Colonic mucosa (tissue), 4 donors: Measurements from ENCODE around the gene FGFR3. TPM values are rescaled to one million over a fixed set of nuclear protein-coding genes. Genes with fewer than 3 reads are reported as not detected.

ENCODE experiments used
- DNase-seq: peaks from one replicate; pipeline ENCODE4 v3.0.0-alpha.2; 2020
- H3K27ac ChIP-seq: fragments of 200-600 bp; one replicate; pipeline ENCODE4 v1.8.0; 2021
- H3K27me3 ChIP-seq: fragments of 200-600 bp; one replicate; pipeline ENCODE4 v1.8.0; 2021
- H3K36me3 ChIP-seq: fragments of 200-600 bp; one replicate; pipeline ENCODE4 v1.8.0; 2021
- H3K4me1 ChIP-seq: fragments of 200-600 bp; one replicate; pipeline ENCODE4 v1.8.0; 2021; ENCODE audit warnings: mild to moderate bottlenecking
- H3K4me3 ChIP-seq: fragments of 200-600 bp; one replicate; pipeline ENCODE4 v1.8.0; 2021
- H3K9ac ChIP-seq, 2 donors: one replicate each; pipeline ENCODE4 v1.7.0; 2013; ENCODE audit warnings: control low read depth in 2 of 2, low read depth in 2 of 2, low read length in 2 of 2
- H3K9me3 ChIP-seq: fragments of 200-600 bp; one replicate; pipeline ENCODE4 v1.8.0; 2021
- CTCF ChIP-seq: fragments of 200-600 bp; IDR thresholded peaks from one replicate; pipeline ENCODE4 v1.8.0; 2022; ENCODE audit warnings: antibody characterized with exemption, mild to moderate bottlenecking
- intact Hi-C: fragments of 100-400 bp; cut with DNase I; formaldehyde crosslinking; loops from one replicate; pipeline ENCODE4 v1.14.1; 2022
- total RNA-seq, 2 donors: library from RNA; stranded (reverse); fragmentation: NEBNext Ultra II Directional in 1 of 2; extraction: Animal tissue kit (Norgen Biotek cat#: 25700) in 1 of 2; gene quantifications; one replicate each; pipeline ENCODE4 v1.2.1, GENCODE V29; 2021
- donor health status: healthy.
- donor health status: DM: no; HTN: no; CAD: no.
- donor health status: DM: no; HTN: no; CAD: no.

The FGFR3 gene
- total RNA-seq, 2 donors from 2014 or later, result 32.3 to 52.9 TPM

- peak within 1 kb of the TSS; percentile 81 for H3K27ac ChIP-seq
- TF ChIP-seq CTCF, result no peak
- no peaks in the 10 kb centered on the region for H3K9me3 ChIP-seq
- peak; percentile 96 for DNase-seq
- H3K27me3 ChIP-seq, result no peaks in the 10 kb centered on the region
- intact Hi-C loops, result loop anchor here (10.0 kb wide), 1 partner anchor 48 kb away; no protein-coding TSS in a partner anchor
- H3K4me3 ChIP-seq, result peak within 1 kb of the TSS; percentile 72
- peaks cover 10% of the 10 kb centered on the region for H3K4me1 ChIP-seq
- H3K9ac ChIP-seq, result peak within 1 kb of the TSS; percentile 92 to 94
- no peaks in the 10 kb centered on the region for H3K36me3 ChIP-seq
Measured at GRCh38 chr4:1856071-1856942, 63.2 kb downstream of the FGFR3 start, which contains the start of gene LETM1. Gene LETM1 (minus strand): TSS chr4:1856156. CDS start chr4:1855950, 206 bp downstream.

GRCh38 chr4:1856943-1857699 lies 64.0 kb downstream of the FGFR3 start:
- H3K9ac ChIP-seq, result peak overlapping the region; percentile 92 to 94
- peak; percentile 69 for DNase-seq
- no peaks in the 10 kb centered on the region for H3K36me3 ChIP-seq
- TF ChIP-seq CTCF, result no peak
- peak overlapping the region; percentile 72 for H3K4me3 ChIP-seq
- no peaks in the 10 kb centered on the region for H3K9me3 ChIP-seq
- intact Hi-C loops, result loop anchor here (10.0 kb wide), 1 partner anchor 48 kb away; no protein-coding TSS in a partner anchor
- H3K4me1 ChIP-seq, result peaks cover 10% of the 10 kb centered on the region
- H3K27me3 ChIP-seq, result no peaks in the 10 kb centered on the region
- peak overlapping the region; percentile 81 for H3K27ac ChIP-seq

- H3K9me3 ChIP-seq, result no peaks in the 10 kb centered on the region
- intact Hi-C loops, result loop anchor here (10.0 kb wide), 1 partner anchor 47 kb away; no protein-coding TSS in a partner anchor
- H3K4me3 ChIP-seq, result no peak overlapping the region
- TF ChIP-seq CTCF, result no peak
- no peak overlapping the region for H3K27ac ChIP-seq
- peaks cover 10% of the 10 kb centered on the region for H3K4me1 ChIP-seq
- no peaks in the 10 kb centered on the region for H3K27me3 ChIP-seq
- DNase-seq, result no peak
- peak overlapping the region in 1 of 2 donors; percentile 92 for H3K9ac ChIP-seq
- no peaks in the 10 kb centered on the region for H3K36me3 ChIP-seq
Measured at GRCh38 chr4:1857931-1858330, 64.8 kb downstream of the FGFR3 start.

Other genes starting within 250 kb of the FGFR3 start
- gene FAM53A, start 109.0 kb upstream of the FGFR3 start, total RNA-seq, result 1 to 10 TPM in 1 of 2 donors, under 1 TPM in 1; 0.86 to 1.5 TPM
- gene SLBP, start 81.0 kb upstream of the FGFR3 start, total RNA-seq, result 10 to 100 TPM; 30.1 to 56.9 TPM
- 10 to 100 TPM; 37.9 to 53.2 TPM for gene TMEM129, start 72.0 kb upstream of the FGFR3 start, total RNA-seq
- gene TACC3, start 71.8 kb upstream of the FGFR3 start, total RNA-seq, result 10 to 100 TPM; 20.6 to 99.7 TPM
- gene LETM1, start 62.9 kb downstream of the FGFR3 start, total RNA-seq, result 100 to 1,000 TPM in 1 of 2 donors, 10 to 100 TPM in 1; 76.2 to 139 TPM
- gene NSD2, start 78.1 kb downstream of the FGFR3 start, total RNA-seq, result 100 to 1,000 TPM in 1 of 2 donors, 10 to 100 TPM in 1; 80.1 to 176 TPM
- gene NELFA, start 215.7 kb downstream of the FGFR3 start, total RNA-seq, result 10 to 100 TPM; 25.7 to 41.5 TPM